Measurements from ENCODE around the gene SMAD6. TPM values are rescaled to one million over a fixed set of nuclear protein-coding genes. Genes with fewer than 3 reads are reported as not detected.

Gene SMAD6
- total and polyA plus RNA-seq, 3 experiments from 2014 or later, result 0.04 to 0.26 TPM; not detected in 1

- H3K4me3 ChIP-seq (ENCODE audit: low read length), result no peak overlapping the region
- H3K4me1 Mint-ChIP-seq, result peaks cover 6 to 10% (median 7%) of the 10 kb centered on the region in 3 donors
- CTCF ChIA-PET, result no interaction called here
- peaks cover 0 to 5% (median 0%) of the 10 kb centered on the region in 3 donors for H3K36me3 Mint-ChIP-seq
- H3K4me1 ChIP-seq (ENCODE audit: insufficient read depth, low read length), result peaks cover 5% of the 10 kb centered on the region
- peaks cover 0 to 18% of the 10 kb centered on the region in 2 donors for H3K27me3 Mint-ChIP-seq
- H3K9me3 ChIP-seq (ENCODE audit: low read length), result no peaks in the 10 kb centered on the region
- H3K9me3 Mint-ChIP-seq, result peaks cover 0 to 3% (median 0%) of the 10 kb centered on the region in 5 donors
- no peak overlapping the region for H3K27ac Mint-ChIP-seq
- POLR2A ChIA-PET, result no interaction called here
- DNase-seq, result no peak
- H3K4me3 Mint-ChIP-seq, result no peak overlapping the region
- H3K36me3 ChIP-seq (ENCODE audit: insufficient read depth, low read length), result no peaks in the 10 kb centered on the region
- no peak overlapping the region for H3K27ac ChIP-seq (ENCODE audit: low read depth, low read length)
- H3K27me3 ChIP-seq (ENCODE audit: insufficient read depth, low read length, poor library complexity, severe bottlenecking), result no peaks in the 10 kb centered on the region
These were observed 31.9 kb upstream of the SMAD6 start for GRCh38 chr15:66670175-66670574.

GRCh38 chr15:66670762-66671580 is 31.1 kb upstream of the SMAD6 start:
- Histone ChIP-seq H3K9me3 (ENCODE audit: low read length) (no peaks in the 10 kb centered on the region), H3K27ac (ENCODE audit: low read depth, low read length) (no peak overlapping the region), H3K27me3 (ENCODE audit: insufficient read depth, low read length, poor library complexity, severe bottlenecking) (no peaks in the 10 kb centered on the region), H3K36me3 (ENCODE audit: insufficient read depth, low read length) (no peaks in the 10 kb centered on the region), H3K4me1 (ENCODE audit: insufficient read depth, low read length) (peaks cover 5% of the 10 kb centered on the region), H3K4me3 (ENCODE audit: low read length) (no peak overlapping the region)
- Mint-ChIP-seq H3K9me3 (peaks cover 0 to 3% (median 0%) of the 10 kb centered on the region in 5 donors), H3K27me3 (peaks cover 0 to 18% of the 10 kb centered on the region in 2 donors), H3K27ac (no peak overlapping the region), H3K4me1 (peaks cover 11 to 12% (median 11%) of the 10 kb centered on the region in 3 donors), H3K4me3 (no peak overlapping the region), H3K36me3 (peaks cover 0 to 5% (median 0%) of the 10 kb centered on the region in 3 donors)
- ChIA-PET CTCF (no interaction called here), POLR2A (no interaction called here)
- DNase-seq, result no peak

GRCh38 chr15:66672867-66673266 is 29.2 kb upstream of the SMAD6 start:
- Mint-ChIP-seq H3K36me3 (peaks cover 0 to 2% (median 0%) of the 10 kb centered on the region in 3 donors), H3K27ac (no peak overlapping the region), H3K4me1 (peaks cover 11 to 13% (median 12%) of the 10 kb centered on the region in 3 donors), H3K27me3 (peaks cover 0 to 8% of the 10 kb centered on the region in 2 donors), H3K9me3 (peaks cover 0 to 1% (median 0%) of the 10 kb centered on the region in 5 donors), H3K4me3 (peak overlapping the region in 1 of 7 donors; percentile 61)
- DNase-seq, result no peak
- ChIA-PET CTCF (no interaction called here), POLR2A (no interaction called here)
- no peak overlapping the region for H3K4me3 ChIP-seq (ENCODE audit: low read length)
- peak overlapping the region; percentile 39 for H3K27ac ChIP-seq (ENCODE audit: low read depth, low read length)
- no peaks in the 10 kb centered on the region for H3K9me3 ChIP-seq (ENCODE audit: low read length)
- no peaks in the 10 kb centered on the region for H3K27me3 ChIP-seq (ENCODE audit: insufficient read depth, low read length, poor library complexity, severe bottlenecking)
- no peaks in the 10 kb centered on the region for H3K36me3 ChIP-seq (ENCODE audit: insufficient read depth, low read length)
- peaks cover 5% of the 10 kb centered on the region for H3K4me1 ChIP-seq (ENCODE audit: insufficient read depth, low read length)

- H3K4me3 ChIP-seq (ENCODE audit: low read length), result no peak overlapping the region
- peaks cover 11 to 13% (median 12%) of the 10 kb centered on the region in 3 donors for H3K4me1 Mint-ChIP-seq
- no peaks in the 10 kb centered on the region for H3K36me3 Mint-ChIP-seq
- H3K36me3 ChIP-seq (ENCODE audit: insufficient read depth, low read length), result no peaks in the 10 kb centered on the region
- no peaks in the 10 kb centered on the region for H3K9me3 ChIP-seq (ENCODE audit: low read length)
- peak overlapping the region in 1 of 7 donors; percentile 32 for H3K4me3 Mint-ChIP-seq
- no peak overlapping the region for H3K27ac Mint-ChIP-seq
- H3K4me1 ChIP-seq (ENCODE audit: insufficient read depth, low read length), result peaks cover 5% of the 10 kb centered on the region
- CTCF ChIA-PET, result no interaction called here
- peak in 2 of 5 donors; percentile 2 to 8 for DNase-seq
- H3K27me3 ChIP-seq (ENCODE audit: insufficient read depth, low read length, poor library complexity, severe bottlenecking), result no peaks in the 10 kb centered on the region
- H3K27me3 Mint-ChIP-seq, result peaks cover 0 to 7% of the 10 kb centered on the region in 2 donors
- H3K27ac ChIP-seq (ENCODE audit: low read depth, low read length), result peak overlapping the region; percentile 39
- POLR2A ChIA-PET, result no interaction called here
- H3K9me3 Mint-ChIP-seq, result no peaks in the 10 kb centered on the region
These were observed 28.4 kb upstream of the SMAD6 start for GRCh38 chr15:66673410-66674322.

- H3K27me3 Mint-ChIP-seq, result peaks cover 0 to under 1% of the 10 kb centered on the region in 2 donors
- Histone ChIP-seq H3K27me3 (ENCODE audit: insufficient read depth, low read length, poor library complexity, severe bottlenecking) (no peaks in the 10 kb centered on the region), H3K9me3 (ENCODE audit: low read length) (no peaks in the 10 kb centered on the region), H3K4me3 (ENCODE audit: low read length) (no peak overlapping the region), H3K36me3 (ENCODE audit: insufficient read depth, low read length) (no peaks in the 10 kb centered on the region), H3K4me1 (ENCODE audit: insufficient read depth, low read length) (peaks cover 5% of the 10 kb centered on the region), H3K27ac (ENCODE audit: low read depth, low read length) (no peak overlapping the region)
- peaks cover 11 to 13% (median 12%) of the 10 kb centered on the region in 3 donors for H3K4me1 Mint-ChIP-seq
- ChIA-PET POLR2A (no interaction called here), CTCF (no interaction called here)
- no peaks in the 10 kb centered on the region for H3K36me3 Mint-ChIP-seq
- no peak overlapping the region for H3K4me3 Mint-ChIP-seq
- peak overlapping the region in 1 of 8 donors; percentile 74 for H3K27ac Mint-ChIP-seq
- DNase-seq, result no peak
- H3K9me3 Mint-ChIP-seq, result no peaks in the 10 kb centered on the region
These were observed 27.3 kb upstream of the SMAD6 start for GRCh38 chr15:66674756-66675155.

- ChIA-PET POLR2A (no interaction called here), CTCF (no interaction called here)
- Mint-ChIP-seq H3K27ac (peak overlapping the region in 1 of 8 donors; percentile 23), H3K4me3 (no peak overlapping the region), H3K36me3 (peaks cover 0 to under 1% (median 0%) of the 10 kb centered on the region in 3 donors), H3K4me1 (peaks cover 11 to 13% (median 12%) of the 10 kb centered on the region in 3 donors), H3K9me3 (no peaks in the 10 kb centered on the region), H3K27me3 (no peaks in the 10 kb centered on the region)
- H3K27ac ChIP-seq (ENCODE audit: low read depth, low read length), result no peak overlapping the region
- no peaks in the 10 kb centered on the region for H3K27me3 ChIP-seq (ENCODE audit: insufficient read depth, low read length, poor library complexity, severe bottlenecking)
- H3K4me3 ChIP-seq (ENCODE audit: low read length), result no peak overlapping the region
- H3K9me3 ChIP-seq (ENCODE audit: low read length), result no peaks in the 10 kb centered on the region
- H3K36me3 ChIP-seq (ENCODE audit: insufficient read depth, low read length), result no peaks in the 10 kb centered on the region
- H3K4me1 ChIP-seq (ENCODE audit: insufficient read depth, low read length), result peaks cover 5% of the 10 kb centered on the region
- DNase-seq, result no peak
These were observed 26.6 kb upstream of the SMAD6 start for GRCh38 chr15:66675446-66675845.

- Mint-ChIP-seq H3K9me3 (peaks cover 0 to 10% (median 0%) of the 10 kb centered on the region in 5 donors), H3K27ac (no peak overlapping the region)
These were observed 24.7 kb upstream of the SMAD6 start for GRCh38 chr15:66677336-66677735.

More at GRCh38 chr15:66677336-66677735, 24.7 kb upstream of the SMAD6 start:
- Mint-ChIP-seq H3K36me3 (peaks cover 0 to 11% (median 0%) of the 10 kb centered on the region in 3 donors), H3K4me1 (peaks cover 11 to 13% (median 12%) of the 10 kb centered on the region in 3 donors), H3K4me3 (no peak overlapping the region), H3K27me3 (no peaks in the 10 kb centered on the region)
- H3K36me3 ChIP-seq (ENCODE audit: insufficient read depth, low read length), result no peaks in the 10 kb centered on the region
- no peaks in the 10 kb centered on the region for H3K27me3 ChIP-seq (ENCODE audit: insufficient read depth, low read length, poor library complexity, severe bottlenecking)
- H3K4me3 ChIP-seq (ENCODE audit: low read length), result no peak overlapping the region
- H3K4me1 ChIP-seq (ENCODE audit: insufficient read depth, low read length), result peaks cover 5% of the 10 kb centered on the region
- CTCF ChIA-PET, result no interaction called here
- no peak overlapping the region for H3K27ac ChIP-seq (ENCODE audit: low read depth, low read length)
- POLR2A ChIA-PET, result no interaction called here
- no peaks in the 10 kb centered on the region for H3K9me3 ChIP-seq (ENCODE audit: low read length)
- no peak for DNase-seq
